Renal pelvis (tissue), 12 donors: ENCODE results near the gene TRNT1. TPM values are rescaled to one million over a fixed set of nuclear protein-coding genes. Genes with fewer than 3 reads are reported as not detected.

Source experiments
- DNase-seq: peaks from one replicate; pipeline ENCODE4 v3.0.0-alpha.2; 2013
- long read RNA-seq, 16 experiments: transcript quantifications; one replicate each; lab custom pipeline, GENCODE V29; 2026
- polyA plus RNA-seq, 3 donors: library from polyadenylated mRNA; unstranded; fragments of 120-200 nt; gene quantifications; one replicate each; pipeline ENCODE4 v1.2.1, GENCODE V29; 2013; ENCODE audit not compliant: insufficient read length in 3 of 3

The TRNT1 gene
- 10 to 100 TPM; 26.7 to 40.9 (median 40.4) TPM for polyA plus RNA-seq
- long read RNA-seq, donor 1, transcript TRNT1-201 (8 exons, 2,276 nt) = major isoform, 6 of 6 reads
- long read RNA-seq, donor 1, partial matches to known transcripts = 0 of 6 reads
- long read RNA-seq, donor 1, other reads (novel, unspliced or antisense) = 0 of 6 reads
- long read RNA-seq, donor 2, transcript TRNT1-201 (8 exons, 2,276 nt) = major isoform, 5 of 54 reads
- long read RNA-seq, donor 2, partial matches to known transcripts = 19 of 54 reads
- long read RNA-seq, donor 2, other reads (novel, unspliced or antisense) = 25 of 54 reads
- long read RNA-seq, donor 3, transcript TRNT1-201 (8 exons, 2,276 nt) = major isoform, 8 of 47 reads
- long read RNA-seq, donor 3, partial matches to known transcripts = 20 of 47 reads
- long read RNA-seq, donor 3, other reads (novel, unspliced or antisense) = 17 of 47 reads
- long read RNA-seq, donor 4, partial matches to known transcripts = 11 of 34 reads
- long read RNA-seq, donor 4, other reads (novel, unspliced or antisense) = 19 of 34 reads
- long read RNA-seq, donor 5, partial matches to known transcripts = 5 of 22 reads
- long read RNA-seq, donor 5, other reads (novel, unspliced or antisense) = 13 of 22 reads
- long read RNA-seq, donor 6, transcript TRNT1-201 (8 exons, 2,276 nt) = major isoform, 5 of 63 reads
- long read RNA-seq, donor 6, partial matches to known transcripts = 35 of 63 reads
- long read RNA-seq, donor 6, other reads (novel, unspliced or antisense) = 20 of 63 reads
- long read RNA-seq, donor 7, transcript TRNT1-201 (8 exons, 2,276 nt) = major isoform, 10 of 13 reads
- long read RNA-seq, donor 7, partial matches to known transcripts = 0 of 13 reads
- long read RNA-seq, donor 7, other reads (novel, unspliced or antisense) = 0 of 13 reads
- long read RNA-seq, donor 8, partial matches to known transcripts = 0 of 19 reads
- long read RNA-seq, donor 8, other reads (novel, unspliced or antisense) = 14 of 19 reads
- long read RNA-seq, donor 9, transcript TRNT1-201 (8 exons, 2,276 nt) = major isoform, 13 of 18 reads
- long read RNA-seq, donor 9, partial matches to known transcripts = 0 of 18 reads
- long read RNA-seq, donor 9, other reads (novel, unspliced or antisense) = 0 of 18 reads
- long read RNA-seq, donor 10, partial matches to known transcripts = 22 of 60 reads
- long read RNA-seq, donor 10, other reads (novel, unspliced or antisense) = 29 of 60 reads
- long read RNA-seq, donor 11, partial matches to known transcripts = 6 of 17 reads
- long read RNA-seq, donor 11, other reads (novel, unspliced or antisense) = 10 of 17 reads
- long read RNA-seq, donor 12, partial matches to known transcripts = 54 of 106 reads
- long read RNA-seq, donor 12, other reads (novel, unspliced or antisense) = 44 of 106 reads
- long read RNA-seq, donor 13, partial matches to known transcripts = 0 of 3 reads
- long read RNA-seq, donor 13, other reads (novel, unspliced or antisense) = 0 of 3 reads
- long read RNA-seq, donor 14 = 0 reads
- long read RNA-seq, donor 15, partial matches to known transcripts = 29 of 78 reads
- long read RNA-seq, donor 15, other reads (novel, unspliced or antisense) = 42 of 78 reads
- long read RNA-seq, donor 16, transcript TRNT1-201 (8 exons, 2,276 nt) = major isoform, 8 of 62 reads
- long read RNA-seq, donor 16, partial matches to known transcripts = 24 of 62 reads
- long read RNA-seq, donor 16, other reads (novel, unspliced or antisense) = 26 of 62 reads

- peak; percentile 94 for DNase-seq
Observed at GRCh38 chr3:3126477-3127431, at the start of gene TRNT1. TSS of gene TRNT1 (plus strand) at chr3:3126940. CDS start at chr3:3129041, 2,101 bp downstream.

DNA sequence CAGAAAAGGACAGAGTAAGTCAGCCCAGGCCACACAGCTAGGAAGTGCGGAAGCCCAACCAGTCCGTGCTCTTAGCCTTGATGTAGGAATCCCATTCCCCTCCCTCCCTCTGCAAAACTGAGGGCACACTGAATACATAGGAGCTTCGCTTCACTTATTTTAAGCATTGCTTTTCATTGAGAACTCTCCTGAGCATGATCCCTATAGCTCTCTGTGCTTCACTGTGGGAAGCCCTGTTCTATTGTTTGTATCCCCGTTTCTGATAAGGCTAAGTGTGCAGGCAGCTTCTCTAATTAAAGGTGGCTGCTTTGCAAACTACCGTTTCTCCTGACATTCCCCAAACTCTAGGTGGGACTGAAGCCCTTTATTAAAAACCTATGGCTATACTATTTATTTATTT is 46.4 kb upstream of the TRNT1 start:
- DNase-seq = no peak

DNA sequence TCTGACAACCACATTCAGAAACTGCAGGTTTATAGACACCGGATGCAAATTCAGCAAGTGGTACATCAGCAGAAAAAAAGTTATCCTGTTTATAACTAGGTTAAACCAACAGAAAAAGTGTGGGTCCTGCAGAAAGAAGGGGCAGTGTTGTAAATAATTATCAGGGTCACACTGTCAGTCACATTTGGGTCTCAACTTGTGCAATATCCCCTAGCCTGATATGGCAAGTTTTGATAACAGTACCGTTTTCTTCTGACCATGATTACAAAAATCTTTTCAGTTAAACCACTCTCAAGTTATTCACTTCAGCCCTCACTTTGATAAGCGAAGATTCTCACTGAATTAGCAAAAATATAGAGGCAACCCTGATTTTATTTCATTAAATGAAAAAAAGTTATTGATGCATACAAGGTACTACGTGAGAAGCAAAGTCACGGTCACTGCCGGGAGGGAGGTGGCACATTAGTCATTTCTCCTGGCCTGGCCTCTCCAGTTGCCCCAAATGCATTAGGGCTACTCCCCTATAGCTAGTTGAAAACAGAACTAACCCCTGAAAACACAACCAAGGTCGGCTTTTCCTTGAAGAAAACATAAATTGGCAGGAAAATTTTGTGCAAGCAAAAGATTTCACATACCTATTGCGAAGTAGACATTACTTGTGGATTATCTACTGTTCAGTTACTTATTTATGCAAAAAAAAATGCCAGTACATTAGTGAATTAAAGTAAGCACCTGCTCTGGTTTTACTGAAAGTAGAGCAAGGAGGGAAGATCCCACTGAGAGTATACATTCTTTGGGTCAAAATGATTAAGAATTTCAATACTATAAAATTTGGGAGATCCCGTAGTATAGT is 45.1 kb upstream of the TRNT1 start:
- no peak for DNase-seq

DNA sequence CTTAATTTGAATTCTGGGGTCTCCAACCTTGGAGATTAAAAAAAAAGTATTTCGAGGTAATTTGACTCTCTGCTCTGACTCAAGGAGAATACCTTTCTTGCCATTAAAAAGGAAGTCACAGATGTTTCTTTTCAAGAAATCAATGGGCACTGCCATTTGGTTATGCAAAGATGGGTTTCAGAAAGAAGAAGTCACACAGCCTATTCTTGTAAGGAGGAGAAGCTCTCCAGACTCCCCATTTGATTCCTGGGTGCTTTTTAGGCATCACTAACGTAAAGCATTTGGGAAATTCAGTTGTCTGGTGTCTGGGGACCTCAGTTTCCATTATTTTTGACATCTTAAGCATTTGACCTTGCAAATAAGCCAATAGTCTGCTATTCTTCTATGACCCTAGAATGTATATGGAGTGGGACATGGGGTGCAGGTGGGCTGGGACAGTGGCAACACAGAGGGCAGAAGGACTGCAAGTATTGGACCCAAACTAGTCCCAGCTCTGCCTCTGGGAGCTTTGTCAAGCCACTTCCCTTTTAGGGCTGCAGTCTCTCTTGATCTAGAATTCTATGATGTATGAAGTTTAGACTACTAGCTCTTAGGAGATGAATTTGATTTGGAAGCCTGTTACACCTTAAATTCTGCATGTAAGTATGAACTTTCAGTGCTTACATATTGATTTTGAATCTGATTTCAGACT is 44.4 kb upstream of the TRNT1 start:
- no peak for DNase-seq

DNA sequence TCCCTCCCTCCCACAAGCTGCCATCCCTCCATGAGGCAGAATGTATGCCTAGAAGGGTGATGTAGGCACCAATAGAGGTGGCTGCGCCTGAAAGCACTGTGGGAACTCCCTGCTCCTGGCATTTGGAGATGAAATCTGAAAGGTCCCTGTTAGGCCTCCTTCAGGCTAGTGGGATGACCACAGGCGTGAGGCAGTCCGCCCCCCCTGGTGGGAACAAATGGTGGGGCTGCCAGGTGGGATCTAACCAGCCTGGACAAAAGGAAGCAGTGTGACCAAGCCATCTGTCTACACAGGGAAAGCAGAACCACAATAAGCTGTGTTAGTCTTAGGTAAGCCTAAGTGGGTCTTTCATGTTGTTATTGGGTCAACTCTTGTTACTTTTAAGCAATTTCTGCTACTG is 41.9 kb upstream of the TRNT1 start:
- DNase-seq = no peak

DNA sequence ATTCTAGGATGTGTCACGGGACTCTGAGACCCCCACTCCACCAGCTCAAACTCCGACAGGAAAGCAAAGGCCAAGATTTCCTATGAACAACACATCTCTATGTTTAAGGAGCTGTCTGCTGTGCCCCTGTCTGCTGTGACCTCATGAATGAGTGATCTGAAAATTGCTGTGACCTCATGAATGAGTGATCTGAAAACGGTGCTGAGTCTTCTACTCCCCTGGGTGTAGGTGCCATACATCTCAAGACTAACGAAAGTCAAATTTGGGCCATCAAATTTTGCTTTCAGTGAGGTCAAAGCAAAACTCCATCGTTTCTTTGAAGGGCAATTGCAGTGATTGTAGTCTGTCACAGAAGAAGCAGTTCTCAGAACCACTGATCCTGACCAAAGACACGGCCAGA is 41.0 kb upstream of the TRNT1 start:
- DNase-seq = no peak

DNA sequence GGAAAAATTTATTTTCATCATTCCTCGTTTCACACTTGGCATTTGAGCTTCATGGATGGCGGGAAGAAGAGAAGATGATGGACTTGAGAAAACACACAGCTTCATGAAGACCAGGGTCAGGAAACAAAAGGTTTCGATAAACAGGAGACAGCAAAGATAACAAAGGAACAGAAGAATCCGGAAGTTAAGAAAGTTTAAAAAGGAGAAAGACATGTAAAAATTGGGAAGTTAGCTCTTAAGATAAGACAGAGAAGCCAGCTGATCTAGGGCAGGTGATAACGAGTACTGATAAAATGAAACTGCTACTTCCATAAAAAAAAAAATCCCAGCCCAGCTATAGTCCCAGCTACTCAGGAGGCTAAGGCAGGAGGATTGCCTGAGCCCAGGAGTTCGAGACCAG is 40.5 kb upstream of the TRNT1 start:
- DNase-seq = no peak

GRCh38 chr3:3087279-3087678 is 39.5 kb upstream of the TRNT1 start:
- DNase-seq = no peak

GRCh38 chr3:3087716-3088465 is 38.8 kb upstream of the TRNT1 start:
- DNase-seq = no peak

GRCh38 chr3:3089017-3089416 is 37.7 kb upstream of the TRNT1 start:
- DNase-seq = no peak

DNA sequence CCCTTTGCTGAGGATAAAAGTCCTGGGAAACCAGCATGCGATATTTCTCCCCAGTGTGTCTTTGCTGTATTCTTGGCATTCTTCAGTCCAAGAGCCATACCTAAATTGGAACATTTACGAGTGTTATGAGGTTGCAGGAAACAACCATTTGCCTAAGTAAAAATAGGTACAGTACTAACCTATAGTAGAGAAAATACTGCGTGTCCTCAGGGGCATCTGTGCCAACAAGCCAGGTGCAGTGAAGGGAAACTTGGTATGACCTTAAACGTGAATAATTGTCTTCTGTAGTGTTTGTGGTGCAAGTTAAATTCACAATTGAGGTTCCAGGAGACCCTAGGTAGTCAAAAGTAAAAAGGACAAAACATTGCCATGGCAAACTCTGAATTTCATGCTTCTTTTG is 28.8 kb upstream of the TRNT1 start:
- no peak for DNase-seq

DNA sequence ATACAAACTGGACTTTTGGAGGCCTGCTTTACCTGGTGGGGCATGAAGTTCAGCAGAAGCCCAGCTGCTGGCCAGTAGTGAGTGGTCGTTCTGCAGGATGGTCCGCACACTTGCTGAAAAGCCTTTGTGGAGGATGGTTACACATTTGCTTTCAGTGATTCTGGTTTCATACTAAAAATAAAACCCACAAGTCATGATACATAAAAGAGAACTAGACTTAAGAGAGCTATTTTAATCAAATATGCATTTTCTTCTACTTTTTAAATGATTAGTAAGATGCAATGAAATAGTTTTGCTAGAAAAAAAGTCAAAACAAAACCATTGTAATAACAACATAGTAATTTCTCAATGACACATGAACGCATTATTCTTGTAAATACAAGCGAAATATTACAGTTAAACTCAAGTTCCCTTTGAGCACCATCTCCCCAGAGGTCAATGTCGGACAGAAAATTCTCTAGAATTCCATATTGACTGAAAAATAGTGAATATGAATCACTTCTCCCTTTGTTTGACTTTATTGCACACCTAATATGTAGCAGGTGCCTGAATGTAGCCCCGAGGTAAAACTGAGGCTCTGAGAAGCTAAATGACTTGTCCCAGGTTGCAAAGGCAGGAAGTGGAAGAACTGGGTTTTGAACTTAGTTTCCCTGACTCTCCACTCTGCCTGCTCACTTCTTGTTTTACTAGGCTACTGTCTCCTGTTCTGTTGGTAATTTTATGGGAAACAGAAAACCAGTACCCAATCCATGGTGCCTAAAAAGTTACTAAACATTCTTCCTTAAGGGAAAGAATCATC is 24.9 kb upstream of the TRNT1 start:
- no peak for DNase-seq

DNA sequence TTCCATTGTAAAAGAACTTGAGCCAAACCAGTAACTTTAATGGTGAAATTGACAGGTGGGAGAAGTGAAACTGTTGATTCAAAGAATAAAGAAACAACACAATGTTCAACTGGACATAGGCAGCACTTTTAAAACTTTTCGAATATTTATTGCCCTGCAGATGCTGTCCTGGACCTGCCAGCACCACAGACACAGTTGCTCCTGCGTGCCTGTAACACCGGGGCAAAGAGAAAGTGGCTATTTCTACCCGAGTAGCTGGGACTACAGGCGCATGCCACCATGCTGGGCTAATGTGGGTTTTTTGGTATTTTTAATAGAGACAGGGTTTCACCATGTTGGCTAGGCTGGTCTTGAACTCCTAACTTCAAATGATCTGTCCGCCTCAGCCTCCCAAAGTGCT is 24.0 kb upstream of the TRNT1 start:
- no peak for DNase-seq

DNA sequence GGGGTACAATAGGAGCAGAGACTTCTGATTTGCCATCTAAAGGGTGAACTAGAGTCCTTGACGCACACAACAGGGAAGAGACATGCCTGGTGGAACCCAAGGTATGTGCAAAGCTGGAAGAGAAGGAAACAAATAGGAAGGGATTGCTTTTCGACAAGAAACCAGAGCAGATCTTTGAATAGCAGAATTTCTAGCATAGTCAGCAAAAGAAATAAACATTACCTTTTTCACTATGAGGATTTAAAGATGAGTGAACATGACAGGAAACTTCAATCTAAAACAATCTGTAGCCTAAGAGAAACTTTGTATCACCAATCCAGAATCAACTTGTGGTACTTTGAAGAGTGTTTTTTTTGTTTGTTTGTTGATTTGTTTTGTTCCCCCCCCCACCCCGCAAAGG is 21.5 kb upstream of the TRNT1 start:
- DNase-seq = no peak

- DNase-seq = no peak
Observed at GRCh38 chr3:3105815-3106214, 20.9 kb upstream of the TRNT1 start.

DNA sequence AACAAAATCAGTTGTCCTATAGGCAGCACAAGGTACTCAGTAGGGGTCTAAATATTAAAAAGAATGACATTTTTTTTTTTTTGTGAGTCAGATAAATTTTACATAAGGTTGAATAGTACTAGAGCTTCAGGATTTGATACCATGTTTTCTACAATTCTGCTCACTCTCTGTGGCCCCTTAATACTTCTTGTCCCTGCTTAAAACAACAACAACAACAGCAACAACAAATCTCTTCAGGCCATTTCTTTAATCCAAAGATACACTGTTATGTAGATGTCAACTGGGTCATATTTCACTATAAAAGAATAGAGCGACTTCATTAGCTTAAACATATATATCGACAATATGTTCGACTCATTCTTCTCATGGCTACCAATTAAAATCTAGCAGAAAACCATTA is 19.6 kb upstream of the TRNT1 start:
- DNase-seq = no peak

DNA sequence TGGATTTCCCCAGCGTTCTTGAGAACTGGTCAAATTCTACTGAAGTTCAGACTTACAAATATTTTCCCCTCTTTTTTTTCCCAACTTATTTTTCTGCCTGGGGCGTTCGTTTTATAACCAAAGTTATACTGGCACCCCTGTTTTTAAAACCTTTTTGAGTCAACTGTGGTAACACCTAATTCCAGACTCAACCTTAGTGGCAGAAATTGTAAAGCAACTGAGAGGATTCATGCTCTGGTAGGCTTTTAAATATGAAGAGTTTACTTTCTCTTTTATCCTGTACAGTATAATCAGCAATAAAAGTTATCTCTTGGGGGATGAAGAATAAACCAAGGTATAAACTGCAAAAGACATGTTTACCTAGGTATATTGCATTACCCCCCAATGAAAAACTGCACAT is 18.9 kb upstream of the TRNT1 start:
- DNase-seq = no peak
